Psoas muscle (tissue), 8 donors: ENCODE measurements around the gene SHISA5. TPM values are rescaled to one million over a fixed set of nuclear protein-coding genes. Genes with fewer than 3 reads are reported as not detected.
A peak's percentile ranks its signal among the peaks of the same experiment; 100 is the strongest.

Experiments used
- ATAC-seq, 4 donors: fragments of 200-7000 bp; cut with Tn5 transposase; one replicate each; pipeline ENCODE4 v1.9.1; 2020; ENCODE audit warnings: moderate library complexity in 3 of 4, mild to moderate bottlenecking in 2 of 4
- DNase-seq, 2 donors: peaks; one replicate each; pipeline ENCODE4 v3.0.0-alpha.2; 2020
- H3K27ac ChIP-seq: fragments of 200-600 bp; one replicate; pipeline ENCODE4 v1.8.0; 2022
- H3K27me3 ChIP-seq, 3 donors: fragments of 200-600 bp in 1 of 3; one replicate each; pipeline versions ENCODE4 v1.6.1 to v1.8.0; 2013 to 2022; ENCODE audit warnings: low read length in 2 of 3, mild to moderate bottlenecking in 2 of 3, moderate library complexity in 1 of 3; ENCODE audit not compliant: insufficient read depth in 3 of 3
- H3K36me3 ChIP-seq, 2 donors: fragments of 200-600 bp in 1 of 2; one replicate each; pipeline versions ENCODE4 v1.6.1 to v1.8.0; 2013 to 2022; ENCODE audit warnings: low read depth in 1 of 2, mild to moderate bottlenecking in 1 of 2, moderate library complexity in 1 of 2; ENCODE audit not compliant: insufficient read depth in 1 of 2
- H3K4me1 ChIP-seq: fragments of 200-600 bp; one replicate; pipeline ENCODE4 v1.8.0; 2022
- H3K4me3 ChIP-seq: fragments of 200-600 bp; one replicate; pipeline ENCODE4 v1.8.0; 2022; ENCODE audit warnings: mild to moderate bottlenecking
- H3K9me3 ChIP-seq: fragments of 200-600 bp; one replicate; pipeline ENCODE4 v1.8.0; 2022
- WGBS, 3 donors: extraction: QIAGEN DNeasy Blood & Tissue Kit; methylation state at CpG; one replicate each; pipeline versions ENCODE4 v1.1.6 to v1.1.7; 2013; 5-methylcytosine and 5-hydroxymethylcytosine counted together
- intact Hi-C, 2 donors: fragments of 100-400 bp; cut with DNase I; formaldehyde crosslinking; loops; one replicate each; pipeline versions ENCODE4 v1.11.0 to v1.14.2; 2022
- polyA plus RNA-seq, 3 donors: library from polyadenylated mRNA; stranded (reverse); fragments of 200-250 nt; gene quantifications; one replicate each; pipeline ENCODE4 v1.2.3, GENCODE V29; 2013
- total RNA-seq, 4 donors: library from RNA; stranded (reverse); fragmentation: NEBNext Ultra II Directional in 2 of 4; extraction: Animal tissue kit (Norgen Biotek cat#: 25700) in 2 of 4; gene quantifications; one replicate each; pipeline versions ENCODE4 v1.2.1 to v1.2.4, GENCODE V29; 2021 to 2023
- TF ChIP-seq, protein P1 (sequence below): fragments of 200-600 bp; IDR thresholded peaks from one replicate; pipeline ENCODE4 v1.8.0; 2022; ENCODE audit warnings: antibody characterized with exemption
- donor health status: healthy with polysubstance abuse.
- donor health status: DM: no; HTN: no; CAD: no; lungs with moderate emphysema.
- donor health status: Bipolar disorder and iron deficiency.
- donor health status: healthy.
- donor health status: DM: yes; HTN: yes; CAD: no.
- donor health status: DM: no; HTN: no; CAD: no.
- donor health status: DM: no; HTN: no; CAD: no.
- donor health status: DM: yes; HTN: yes; CAD: no.

SHISA5 gene
- total and polyA plus RNA-seq, 7 donors = 16.9 to 34.7 (median 24.3) TPM

DNA sequence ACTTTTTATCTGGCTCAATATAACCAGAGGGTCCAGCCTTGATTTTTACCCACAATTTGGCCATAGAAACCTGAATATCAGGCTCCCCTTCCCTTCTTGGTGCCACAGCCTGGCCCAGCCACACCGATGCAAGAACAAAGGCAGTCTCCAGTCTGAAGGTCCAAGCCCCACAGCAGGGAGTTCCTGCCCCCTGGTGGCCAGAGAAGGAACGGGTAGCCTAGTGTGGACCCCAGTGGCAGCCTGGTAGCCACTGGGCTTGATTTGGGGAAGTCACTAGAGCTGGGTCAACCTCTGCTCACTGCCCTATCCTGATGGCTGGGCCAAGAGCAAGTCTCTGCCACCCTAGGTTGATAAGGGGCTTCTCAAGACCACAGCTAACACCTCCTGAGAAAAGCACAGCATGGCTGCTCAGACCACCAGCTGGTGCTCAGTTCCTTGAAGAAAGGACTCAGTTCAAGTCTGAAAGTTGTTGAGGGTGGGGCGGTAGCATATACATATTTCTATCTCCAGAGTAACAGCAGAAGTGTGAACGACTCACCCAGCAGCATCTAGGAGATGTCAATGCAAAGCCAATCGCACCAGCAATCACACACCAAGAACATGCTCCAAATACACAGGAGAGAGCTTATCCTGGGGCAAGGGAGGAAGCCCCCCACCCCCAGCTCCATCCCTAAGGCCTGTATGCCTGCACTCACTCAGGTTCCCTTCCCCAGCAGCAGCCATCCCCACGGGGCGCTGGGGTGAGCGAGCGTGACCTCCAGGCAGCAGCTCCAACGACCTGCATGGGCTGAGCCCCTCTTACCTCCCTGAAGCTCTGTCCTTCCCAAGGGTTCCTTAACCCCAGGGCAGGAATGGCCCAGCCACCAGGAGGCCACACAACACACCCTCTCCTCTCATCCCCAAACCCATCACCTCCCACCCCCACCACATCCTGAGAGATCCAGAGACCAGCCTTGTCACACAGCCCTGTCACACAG lies 45.0 kb upstream of the SHISA5 start:
- DNase-seq (peak; percentile 88 to 91), ATAC-seq (peak; percentile 93 to 99 (median 94))
- Histone ChIP-seq H3K4me1 (peaks cover under 1% of the 10 kb centered on the region), H3K9me3 (no peaks in the 10 kb centered on the region), H3K27ac (no peak overlapping the region), H3K4me3 (no peak overlapping the region), H3K27me3 (no peaks in the 10 kb centered on the region), H3K36me3 (no peaks in the 10 kb centered on the region)
- TF ChIP-seq, protein P1, sequence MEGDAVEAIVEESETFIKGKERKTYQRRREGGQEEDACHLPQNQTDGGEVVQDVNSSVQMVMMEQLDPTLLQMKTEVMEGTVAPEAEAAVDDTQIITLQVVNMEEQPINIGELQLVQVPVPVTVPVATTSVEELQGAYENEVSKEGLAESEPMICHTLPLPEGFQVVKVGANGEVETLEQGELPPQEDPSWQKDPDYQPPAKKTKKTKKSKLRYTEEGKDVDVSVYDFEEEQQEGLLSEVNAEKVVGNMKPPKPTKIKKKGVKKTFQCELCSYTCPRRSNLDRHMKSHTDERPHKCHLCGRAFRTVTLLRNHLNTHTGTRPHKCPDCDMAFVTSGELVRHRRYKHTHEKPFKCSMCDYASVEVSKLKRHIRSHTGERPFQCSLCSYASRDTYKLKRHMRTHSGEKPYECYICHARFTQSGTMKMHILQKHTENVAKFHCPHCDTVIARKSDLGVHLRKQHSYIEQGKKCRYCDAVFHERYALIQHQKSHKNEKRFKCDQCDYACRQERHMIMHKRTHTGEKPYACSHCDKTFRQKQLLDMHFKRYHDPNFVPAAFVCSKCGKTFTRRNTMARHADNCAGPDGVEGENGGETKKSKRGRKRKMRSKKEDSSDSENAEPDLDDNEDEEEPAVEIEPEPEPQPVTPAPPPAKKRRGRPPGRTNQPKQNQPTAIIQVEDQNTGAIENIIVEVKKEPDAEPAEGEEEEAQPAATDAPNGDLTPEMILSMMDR = peak; percentile 94
- intact Hi-C loops = loop anchor here (1.0 to 5.0 kb wide), 4 partner anchors 42 to 277 kb away; no protein-coding TSS in a partner anchor
- WGBS, 3 donors = 66 to 68% (median 67%) methylated on average over 10 of the region's 10 CpGs

DNA sequence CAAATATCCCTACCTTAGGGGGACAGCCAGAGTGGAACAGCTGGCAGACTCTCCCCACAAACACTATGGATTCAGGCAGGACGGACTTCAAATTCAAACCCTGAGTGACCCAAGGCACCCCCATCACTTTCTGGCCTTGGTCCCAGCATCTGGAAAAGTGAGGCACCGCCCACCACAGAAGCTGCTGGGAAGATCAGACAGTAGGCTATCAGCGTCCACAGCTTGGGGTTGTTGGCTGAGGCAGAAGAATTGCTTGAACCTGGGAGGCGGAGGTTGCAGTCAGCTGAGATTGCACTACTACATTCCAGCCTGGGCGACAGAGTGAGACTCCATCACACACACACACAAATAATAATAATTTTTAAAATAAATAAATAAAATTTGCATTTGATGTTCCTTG lies 44.2 kb upstream of the SHISA5 start:
- Histone ChIP-seq H3K4me3 (no peak overlapping the region), H3K36me3 (no peaks in the 10 kb centered on the region), H3K27me3 (no peaks in the 10 kb centered on the region), H3K9me3 (no peaks in the 10 kb centered on the region), H3K27ac (no peak overlapping the region), H3K4me1 (peaks cover 9% of the 10 kb centered on the region)
- intact Hi-C loops = loop anchor here (1.0 to 5.0 kb wide), 4 partner anchors 41 to 276 kb away; no protein-coding TSS in a partner anchor
- TF ChIP-seq, protein P1 = no peak
- no peak for ATAC-seq
- no peak for DNase-seq
- WGBS, 3 donors = 68 to 81% (median 77%) methylated on average over 5 of the region's 5 CpGs

DNA sequence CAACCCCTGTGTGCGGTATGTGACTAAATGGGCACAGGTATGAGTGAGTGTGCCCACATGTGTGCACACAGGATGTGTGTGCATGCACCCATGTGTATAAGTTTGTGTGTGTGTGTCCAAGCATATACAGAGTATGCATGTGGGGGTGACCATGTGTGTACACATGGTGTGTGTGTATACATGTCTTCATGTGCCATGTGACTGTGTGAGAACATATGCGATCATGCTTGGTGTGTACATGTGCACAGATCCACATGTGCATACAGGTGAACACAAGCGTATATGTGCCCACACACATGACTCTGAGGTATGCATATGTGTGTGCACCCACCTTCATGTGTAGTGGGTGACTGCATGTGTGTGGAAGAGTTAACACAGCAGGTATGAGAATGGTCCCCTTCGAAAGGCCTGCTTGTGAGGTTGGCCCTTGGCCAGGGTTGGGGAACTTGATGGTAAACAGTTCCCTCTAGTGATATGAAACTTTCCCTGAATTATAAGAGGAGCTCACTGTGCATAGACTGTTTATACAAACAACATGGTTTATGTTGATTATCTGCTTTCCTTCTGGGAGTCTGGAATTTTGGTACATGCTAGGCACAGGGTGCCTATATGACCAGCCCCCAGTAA lies 42.3 kb upstream of the SHISA5 start:
- Histone ChIP-seq H3K4me3 (no peak overlapping the region), H3K27me3 (no peaks in the 10 kb centered on the region), H3K36me3 (no peaks in the 10 kb centered on the region), H3K9me3 (no peaks in the 10 kb centered on the region), H3K27ac (no peak overlapping the region), H3K4me1 (peaks cover 17% of the 10 kb centered on the region)
- TF ChIP-seq, protein P1 = no peak
- intact Hi-C loops = loop anchor here in 1 of 2 donors (5.0 kb wide), 2 partner anchors 144 to 274 kb away; no protein-coding TSS in a partner anchor
- DNase-seq (no peak), ATAC-seq (no peak)
- WGBS, 3 donors = 76 to 77% (median 76%) methylated on average over 4 of the region's 4 CpGs

DNA sequence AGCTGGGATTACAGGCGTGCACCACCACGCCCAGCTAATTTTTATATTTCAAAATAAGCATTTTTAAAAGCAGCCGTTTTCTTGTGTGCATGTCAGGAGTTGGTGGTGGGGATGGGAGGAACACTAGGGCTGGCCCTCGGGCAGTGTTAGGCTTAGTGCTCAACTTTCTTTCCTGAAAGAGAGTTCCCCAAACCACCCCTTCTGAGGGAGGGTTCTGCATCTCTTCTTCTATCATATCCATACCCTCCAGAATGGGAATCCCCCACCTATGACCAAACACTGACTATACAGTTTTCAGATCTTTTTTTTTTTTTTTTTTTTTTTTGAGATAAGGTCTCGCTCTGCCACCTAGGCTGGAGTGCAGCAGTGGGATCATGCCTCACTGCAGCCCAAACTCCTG lies 40.2 kb upstream of the SHISA5 start:
- TF ChIP-seq, protein P1 = no peak
- Histone ChIP-seq H3K4me1 (peaks cover 17% of the 10 kb centered on the region), H3K27me3 (no peaks in the 10 kb centered on the region), H3K4me3 (no peak overlapping the region), H3K27ac (no peak overlapping the region), H3K9me3 (no peaks in the 10 kb centered on the region), H3K36me3 (no peaks in the 10 kb centered on the region)
- ATAC-seq = no peak
- intact Hi-C loops = no loop called here
- no peak for DNase-seq
- 69 to 88% (median 75%) methylated on average over 5 of the region's 5 CpGs for WGBS, 3 donors
